GM23248 (cell line): ENCODE measurements around the gene DNAH5. TPM values are rescaled to one million over a fixed set of nuclear protein-coding genes. Genes with fewer than 3 reads are reported as not detected.
A peak's percentile ranks its signal among the peaks of the same experiment; 100 is the strongest.

Experiments used
- DNase-seq: peaks from one replicate; pipeline ENCODE4 v3.0.0-alpha.2; 2015
- H2AFZ ChIP-seq: fragments of 200-600 bp; sonication (generic); 2 replicates; pipeline ENCODE4 v1.6.1; 2016; ENCODE audit warnings: antibody characterized with exemption
- H3F3A ChIP-seq: fragments of 200-600 bp; sonication (generic); 2 replicates; pipeline ENCODE4 v1.6.1; 2016; ENCODE audit warnings: mild to moderate bottlenecking, antibody characterized with exemption, mixed run types; ENCODE audit not compliant: insufficient read depth
- H3K27ac ChIP-seq: fragments of 200-600 bp; sonication (generic); 2 replicates; pipeline ENCODE4 v1.5.1; 2016; ENCODE audit warnings: mild to moderate bottlenecking
- H3K27me3 ChIP-seq: fragments of 200-600 bp; sonication (generic); replicated peaks from 2 replicates; pipeline ENCODE4 v1.6.1; 2016; ENCODE audit warnings: mild to moderate bottlenecking; ENCODE audit not compliant: insufficient read depth
- H3K36me3 ChIP-seq: fragments of 200-600 bp; sonication (generic); 2 replicates; pipeline ENCODE4 v1.6.1; 2016; ENCODE audit warnings: low read depth, mild to moderate bottlenecking
- H3K4me1 ChIP-seq: fragments of 200-600 bp; sonication (generic); 2 replicates; pipeline ENCODE4 v1.6.1; 2016; ENCODE audit warnings: mild to moderate bottlenecking; ENCODE audit not compliant: insufficient read depth
- H3K4me2 ChIP-seq: fragments of 200-600 bp; sonication (generic); one replicate; pipeline ENCODE4 v1.6.1; 2016; ENCODE audit warnings: mild to moderate bottlenecking; ENCODE audit not compliant: unreplicated experiment
- H3K4me3 ChIP-seq: fragments of 200-600 bp; sonication (generic); 2 replicates; pipeline ENCODE4 v1.5.1; 2016; ENCODE audit warnings: mild to moderate bottlenecking
- H3K79me2 ChIP-seq: fragments of 200-600 bp; sonication (generic); 2 replicates; pipeline ENCODE4 v1.6.1; 2016; ENCODE audit warnings: mild to moderate bottlenecking; ENCODE audit not compliant: insufficient read depth
- H3K9ac ChIP-seq: fragments of 200-600 bp; sonication (generic); 2 replicates; pipeline ENCODE4 v1.6.1; 2016; ENCODE audit warnings: mild to moderate bottlenecking
- H3K9me2 ChIP-seq: fragments of 200-600 bp; sonication (generic); 2 replicates; pipeline ENCODE4 v1.6.1; 2016; ENCODE audit warnings: mixed run types, mild to moderate bottlenecking, moderate library complexity; ENCODE audit not compliant: insufficient read depth
- H3K9me3 ChIP-seq: fragments of 200-600 bp; sonication (generic); one replicate; pipeline ENCODE4 v1.6.1; 2017; ENCODE audit warnings: low read depth
- H4K20me1 ChIP-seq: fragments of 200-600 bp; sonication (generic); 2 replicates; pipeline ENCODE4 v1.6.0; 2016; ENCODE audit not compliant: insufficient read depth
- EZH2 ChIP-seq: fragments of 200-600 bp; sonication (generic); IDR thresholded peaks from 2 replicates; pipeline ENCODE4 v1.6.1; 2018; ENCODE audit warnings: antibody characterized with exemption, mild to moderate bottlenecking; ENCODE audit not compliant: insufficient read depth, poor library complexity, severe bottlenecking
- EZH2phosphoT487 ChIP-seq: fragments of 200-600 bp; sonication (generic); IDR thresholded peaks from 2 replicates; pipeline ENCODE4 v1.6.1; 2018; ENCODE audit warnings: antibody characterized with exemption, moderate library complexity, mild to moderate bottlenecking, low read depth; ENCODE audit not compliant: insufficient read depth
- WGBS, 2 experiments: methylation state at CpG; one replicate each; pipeline ENCODE4 v1.1.6; 2015 to 2017; ENCODE audit warnings: low lambda C conversion rate in 2 of 2, low coverage in 1 of 2; ENCODE audit errors: missing lambda C conversion rate in 2 of 2; 5-methylcytosine and 5-hydroxymethylcytosine counted together
- in situ Hi-C: fragments of 300-500 bp; cut with MboI; formaldehyde crosslinking; loops from 2 replicates; pipeline ENCODE4 v1.15.0; 2020
- polyA plus RNA-seq: library from polyadenylated mRNA; unstranded; fragments of >200 nt; fragmentation: Nextera tagmentation; extraction: Ambion mirVana; gene quantifications from 2 replicates; pipeline ENCODE4 v1.2.1, GENCODE V29; 2016
- total RNA-seq: library from RNA; depleted of rRNA; stranded (reverse); fragments of >200 nt; shearing (Covaris generic); gene quantifications from 2 replicates; pipeline ENCODE4 v1.2.3, GENCODE V29; 2014

Gene DNAH5
- total and polyA plus RNA-seq, 2 experiments from 2014 or later: 1.4 to 1.5 TPM

GRCh38 chr5:13746026-13746425 lies 198.5 kb downstream of the DNAH5 start:
- Histone ChIP-seq H2AFZ (no peak overlapping the region), H3K4me1 (peaks cover 9% of the 10 kb centered on the region; the same call in 1 of the 2 replicates), H3K79me2 (no peaks in the 10 kb centered on the region), H3K4me3 (no peak overlapping the region), H3K36me3 (no peaks in the 10 kb centered on the region), H3K9ac (no peak overlapping the region), H3F3A (peaks cover 12% of the 10 kb centered on the region; the same call in 1 of the 2 replicates), H3K9me2 (no peaks in the 10 kb centered on the region), H4K20me1 (no peaks in the 10 kb centered on the region), H3K9me3 (no peaks in the 10 kb centered on the region), H3K4me2 (peak overlapping the region; percentile 43), H3K27ac (no peak overlapping the region), H3K27me3 (no peaks in the 10 kb centered on the region)
- TF ChIP-seq EZH2phosphoT487 (no peak), EZH2 (no peak)
- in situ Hi-C loops: no loop called here
- peak; percentile 8 for DNase-seq

- in situ Hi-C loops: no loop called here
- TF ChIP-seq EZH2phosphoT487 (no peak), EZH2 (no peak)
- peak overlapping the region; percentile 43 for H3K4me2 ChIP-seq
Observed at GRCh38 chr5:13745508-13745907, 199.0 kb downstream of the DNAH5 start.

DNA sequence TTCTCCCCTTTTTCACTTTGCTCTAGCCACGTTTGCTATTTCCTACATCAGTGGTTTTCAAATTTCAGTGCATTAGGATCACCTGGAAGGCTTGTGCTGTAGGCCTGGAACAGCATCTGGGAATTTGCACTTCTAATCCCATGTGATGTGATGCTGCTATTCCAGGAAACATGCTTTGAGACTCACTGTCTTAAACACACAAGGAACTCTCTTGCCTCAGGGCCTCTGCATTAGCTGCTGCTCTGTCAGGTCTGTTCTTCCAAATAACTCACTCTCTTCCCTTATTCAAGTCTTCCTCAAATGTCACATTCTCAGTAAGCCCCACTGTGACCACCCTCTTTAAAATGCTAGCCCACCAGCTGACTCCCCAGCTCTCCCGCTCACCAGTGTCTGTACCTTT lies 204.0 kb downstream of the DNAH5 start:
- no peaks in the 10 kb centered on the region for H3K9me2 ChIP-seq
- H4K20me1 ChIP-seq: no peaks in the 10 kb centered on the region
- H3K4me3 ChIP-seq: no peak overlapping the region
- no peaks in the 10 kb centered on the region for H3K79me2 ChIP-seq
- no peak overlapping the region for H2AFZ ChIP-seq
- TF ChIP-seq EZH2phosphoT487: no peak
- no peak for TF ChIP-seq EZH2
- in situ Hi-C loops: no loop called here
- DNase-seq: no peak
- 0 out of 2 replicates have a peak, but pooled peaks cover 5% of the 10 kb centered on the region for H3F3A ChIP-seq
- H3K9ac ChIP-seq: no peak overlapping the region
- H3K4me1 ChIP-seq: peaks cover 5% of the 10 kb centered on the region; the same call in 1 of the 2 replicates
- no peaks in the 10 kb centered on the region for H3K9me3 ChIP-seq
- no peaks in the 10 kb centered on the region for H3K27me3 ChIP-seq
- WGBS, 2 experiments: 48 to 58% methylated on average over 2 of the region's 2 CpGs
- no peak overlapping the region for H3K27ac ChIP-seq
- H3K36me3 ChIP-seq: no peaks in the 10 kb centered on the region
- H3K4me2 ChIP-seq: no peak overlapping the region

More at GRCh38 chr5:13745508-13745907, 199.0 kb downstream of the DNAH5 start:
- H3F3A ChIP-seq: peaks cover 12% of the 10 kb centered on the region; the same call in 1 of the 2 replicates
- H3K36me3 ChIP-seq: no peaks in the 10 kb centered on the region
- no peaks in the 10 kb centered on the region for H4K20me1 ChIP-seq
- H3K9me3 ChIP-seq: no peaks in the 10 kb centered on the region
- H2AFZ ChIP-seq: no peak overlapping the region
- no peaks in the 10 kb centered on the region for H3K27me3 ChIP-seq
- H3K79me2 ChIP-seq: no peaks in the 10 kb centered on the region
- H3K9me2 ChIP-seq: no peaks in the 10 kb centered on the region
- WGBS, 2 experiments: 27 to 33% methylated on average over 3 of the region's 3 CpGs
- DNase-seq: peak; percentile 69
- H3K9ac ChIP-seq: no peak overlapping the region
- no peak overlapping the region for H3K4me3 ChIP-seq
- no peak overlapping the region for H3K27ac ChIP-seq
- H3K4me1 ChIP-seq: peaks cover 9% of the 10 kb centered on the region; the same call in 1 of the 2 replicates

- H3K9me2 ChIP-seq: no peaks in the 10 kb centered on the region
Observed at GRCh38 chr5:13739479-13739878, 205.0 kb downstream of the DNAH5 start.

DNA sequence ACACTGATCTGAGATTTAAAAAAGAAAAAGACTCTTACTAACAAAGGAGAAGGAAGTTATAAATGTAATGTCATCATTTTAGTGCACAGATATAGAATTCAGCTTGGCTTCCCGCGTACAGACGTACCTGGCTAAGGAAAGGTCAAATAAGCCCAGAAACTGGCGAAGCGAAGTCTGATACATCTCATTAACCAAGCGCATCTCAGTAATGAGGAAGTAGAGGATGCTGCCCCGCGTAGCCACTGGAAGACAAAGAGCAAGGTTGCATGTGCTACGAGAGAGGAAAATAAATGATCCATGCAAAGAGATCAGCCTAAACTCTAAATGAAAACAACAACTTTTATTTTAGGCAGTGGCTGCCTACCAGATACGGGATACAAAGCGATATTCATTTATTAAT lies 208.8 kb downstream of the DNAH5 start:
- TF ChIP-seq EZH2phosphoT487 (no peak), EZH2 (no peak)
- WGBS, 2 experiments: 81 to 93% methylated on average over 11 of the region's 11 CpGs
- H3K27ac ChIP-seq: no peak overlapping the region

More at GRCh38 chr5:13739479-13739878, 205.0 kb downstream of the DNAH5 start:
- H3K9me3 ChIP-seq: no peaks in the 10 kb centered on the region
- no peak overlapping the region for H3K4me3 ChIP-seq
- H3K4me2 ChIP-seq: no peak overlapping the region
- WGBS, 2 experiments: 66 to 73% methylated on average over 5 of the region's 5 CpGs
- no peaks in the 10 kb centered on the region for H3K36me3 ChIP-seq
- no peak overlapping the region for H2AFZ ChIP-seq
- no peak for DNase-seq
- no peak overlapping the region for H3K27ac ChIP-seq
- no peaks in the 10 kb centered on the region for H4K20me1 ChIP-seq
- TF ChIP-seq EZH2: no peak
- no peak for TF ChIP-seq EZH2phosphoT487
- H3K9ac ChIP-seq: no peak overlapping the region
- no peaks in the 10 kb centered on the region for H3K79me2 ChIP-seq
- no peaks in the 10 kb centered on the region for H3K27me3 ChIP-seq
- no peaks in the 10 kb centered on the region for H3F3A ChIP-seq
- in situ Hi-C loops: no loop called here
- no peaks in the 10 kb centered on the region for H3K4me1 ChIP-seq

More for the DNA sequence above, 208.8 kb downstream of the DNAH5 start:
- no peaks in the 10 kb centered on the region for H3K9me2 ChIP-seq
- H3F3A ChIP-seq: no peaks in the 10 kb centered on the region
- no peak overlapping the region for H2AFZ ChIP-seq
- no peaks in the 10 kb centered on the region for H4K20me1 ChIP-seq
- H3K4me1 ChIP-seq: no peaks in the 10 kb centered on the region
- no peaks in the 10 kb centered on the region for H3K79me2 ChIP-seq
- H3K27me3 ChIP-seq: no peaks in the 10 kb centered on the region
- no peaks in the 10 kb centered on the region for H3K9me3 ChIP-seq
- no peak overlapping the region for H3K4me2 ChIP-seq
- H3K36me3 ChIP-seq: no peaks in the 10 kb centered on the region
- in situ Hi-C loops: no loop called here
- no peak overlapping the region for H3K9ac ChIP-seq
- no peak overlapping the region for H3K4me3 ChIP-seq
- no peak for DNase-seq
